SU-DHL-6 (cell line): ENCODE measurements around the gene ATP5MC3.

ENCODE experiments used
- EZH2phosphoT487 ChIP-seq: fragments of 200-600 bp; sonication (generic), shearing (Covaris generic); conservative IDR thresholded peaks from 2 replicates; pipeline ENCODE4 v1.6.1; 2018; ENCODE audit warnings: mild to moderate bottlenecking, antibody characterized with exemption, low read length, moderate library complexity, mixed read lengths
- TF ChIP-seq, protein P1 (sequence below): fragments of 200-600 bp; sonication (generic); IDR thresholded peaks from one replicate; pipeline ENCODE4 v1.5.1; 2017; ENCODE audit warnings: antibody characterized with exemption, mild to moderate bottlenecking, low read length, moderate library complexity; ENCODE audit not compliant: insufficient read depth, poor library complexity, severe bottlenecking

DNA sequence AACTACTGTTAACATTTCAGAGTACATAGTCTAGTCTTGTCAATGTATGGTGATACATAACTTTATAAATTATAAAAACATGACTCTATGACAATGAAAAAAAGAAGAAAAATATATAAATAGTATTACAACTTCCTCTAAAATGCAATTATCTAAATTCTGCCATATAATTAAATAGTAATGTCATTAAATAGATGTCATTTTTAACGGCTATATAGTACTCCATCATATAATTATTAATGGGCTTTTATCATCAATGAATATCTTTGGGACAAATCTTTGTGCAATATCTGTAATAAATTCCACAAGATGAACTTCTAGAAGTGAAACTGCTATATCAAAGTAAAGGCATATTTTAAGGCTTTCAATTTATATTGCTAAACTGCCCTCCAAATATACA, 38.3 kb downstream of the ATP5MC3 start:
- TF ChIP-seq, protein P1, sequence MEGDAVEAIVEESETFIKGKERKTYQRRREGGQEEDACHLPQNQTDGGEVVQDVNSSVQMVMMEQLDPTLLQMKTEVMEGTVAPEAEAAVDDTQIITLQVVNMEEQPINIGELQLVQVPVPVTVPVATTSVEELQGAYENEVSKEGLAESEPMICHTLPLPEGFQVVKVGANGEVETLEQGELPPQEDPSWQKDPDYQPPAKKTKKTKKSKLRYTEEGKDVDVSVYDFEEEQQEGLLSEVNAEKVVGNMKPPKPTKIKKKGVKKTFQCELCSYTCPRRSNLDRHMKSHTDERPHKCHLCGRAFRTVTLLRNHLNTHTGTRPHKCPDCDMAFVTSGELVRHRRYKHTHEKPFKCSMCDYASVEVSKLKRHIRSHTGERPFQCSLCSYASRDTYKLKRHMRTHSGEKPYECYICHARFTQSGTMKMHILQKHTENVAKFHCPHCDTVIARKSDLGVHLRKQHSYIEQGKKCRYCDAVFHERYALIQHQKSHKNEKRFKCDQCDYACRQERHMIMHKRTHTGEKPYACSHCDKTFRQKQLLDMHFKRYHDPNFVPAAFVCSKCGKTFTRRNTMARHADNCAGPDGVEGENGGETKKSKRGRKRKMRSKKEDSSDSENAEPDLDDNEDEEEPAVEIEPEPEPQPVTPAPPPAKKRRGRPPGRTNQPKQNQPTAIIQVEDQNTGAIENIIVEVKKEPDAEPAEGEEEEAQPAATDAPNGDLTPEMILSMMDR: no peak
- TF ChIP-seq EZH2phosphoT487: no peak
